GM23338 (cell line): ENCODE measurements around the gene DAND5. TPM values are rescaled to one million over a fixed set of nuclear protein-coding genes. Genes with fewer than 3 reads are reported as not detected.

Experiments
- ATAC-seq: fragments of 200-7000 bp; cut with Tn5 transposase; 3 replicates; pipeline ENCODE4 v1.9.1; 2020
- DNase-seq: peaks from one replicate; pipeline ENCODE4 v3.0.0-alpha.2; 2015; ENCODE audit warnings: low spot score
- H2AFZ ChIP-seq: fragments of 200-600 bp; sonication (generic); 2 replicates; pipeline ENCODE4 v1.8.0; 2016; ENCODE audit warnings: antibody characterized with exemption, mild to moderate bottlenecking, moderate library complexity
- H3F3A ChIP-seq: fragments of 200-600 bp; sonication (generic); replicated peaks from 2 replicates; pipeline ENCODE4 v1.8.0; 2017; ENCODE audit warnings: antibody characterized with exemption, mixed run types, low read depth
- H3K27ac ChIP-seq: fragments of 200-600 bp; sonication (generic); 2 replicates; pipeline ENCODE4 v1.6.1; 2016; ENCODE audit warnings: low read depth
- H3K27me3 ChIP-seq: fragments of 200-600 bp; sonication (generic); 2 replicates; pipeline ENCODE4 v1.8.0; 2016; ENCODE audit warnings: mild to moderate bottlenecking, mixed run types, moderate library complexity; ENCODE audit not compliant: insufficient read depth
- H3K36me3 ChIP-seq: fragments of 200-600 bp; sonication (generic); 2 replicates; pipeline ENCODE4 v1.8.0; 2016; ENCODE audit warnings: mild to moderate bottlenecking; ENCODE audit not compliant: insufficient read depth
- H3K4me1 ChIP-seq: fragments of 200-600 bp; sonication (generic); 2 replicates; pipeline ENCODE4 v1.8.0; 2016; ENCODE audit warnings: mild to moderate bottlenecking, moderate library complexity; ENCODE audit not compliant: insufficient read depth
- H3K4me2 ChIP-seq: fragments of 200-600 bp; sonication (generic); 2 replicates; pipeline ENCODE4 v1.7.1; 2017; ENCODE audit warnings: mixed run types
- H3K4me3 ChIP-seq: fragments of 200-600 bp; sonication (generic); 2 replicates; pipeline ENCODE4 v1.6.1; 2016; ENCODE audit warnings: mixed run types
- H3K79me2 ChIP-seq: fragments of 200-600 bp; sonication (generic); replicated peaks from 2 replicates; pipeline ENCODE4 v1.8.0; 2017; ENCODE audit warnings: mild to moderate bottlenecking; ENCODE audit not compliant: insufficient read depth
- H3K9me2 ChIP-seq: fragments of 200-600 bp; sonication (generic); 2 replicates; pipeline ENCODE4 v1.8.0; 2017; ENCODE audit not compliant: insufficient read depth
- H4K20me1 ChIP-seq: fragments of 200-600 bp; sonication (generic); replicated peaks from 2 replicates; pipeline ENCODE4 v1.8.0; 2017; ENCODE audit warnings: mild to moderate bottlenecking; ENCODE audit not compliant: insufficient read depth
- H3K27ac Mint-ChIP-seq: 2 replicates; pipeline ENCODE4 v1.8.0; 2020; ENCODE audit warnings: inconsistent platforms, mild to moderate bottlenecking, moderate library complexity, mixed read lengths
- H3K27me3 Mint-ChIP-seq: 3 replicates; pipeline ENCODE4 v1.8.0; 2022; ENCODE audit warnings: low read depth, mild to moderate bottlenecking, moderate library complexity, mixed read lengths, inconsistent platforms; ENCODE audit not compliant: insufficient read depth, poor library complexity
- H3K36me3 Mint-ChIP-seq: 3 replicates; pipeline ENCODE4 v1.8.0; 2021; ENCODE audit warnings: low read depth, mild to moderate bottlenecking, inconsistent platforms, moderate library complexity, mixed read lengths
- H3K4me1 Mint-ChIP-seq: 3 replicates; pipeline ENCODE4 v1.8.0; 2020; ENCODE audit warnings: mild to moderate bottlenecking, inconsistent platforms, mixed read lengths
- H3K4me3 Mint-ChIP-seq: 3 replicates; pipeline ENCODE4 v1.8.0; 2021; ENCODE audit warnings: moderate library complexity, mild to moderate bottlenecking, inconsistent platforms, mixed read lengths
- H3K9me3 Mint-ChIP-seq: 3 replicates; pipeline ENCODE4 v1.8.0; 2020; ENCODE audit warnings: moderate library complexity, mild to moderate bottlenecking, inconsistent platforms, mixed read lengths
- EZH2 ChIP-seq: fragments of 200-600 bp; sonication (generic); IDR thresholded peaks from one replicate; pipeline ENCODE4 v1.8.0; 2017; ENCODE audit warnings: antibody characterized with exemption, mild to moderate bottlenecking, low read depth; ENCODE audit not compliant: unreplicated experiment
- EZH2phosphoT487 ChIP-seq: fragments of 200-600 bp; sonication (generic); IDR thresholded peaks from one replicate; pipeline ENCODE4 v1.8.1; 2018; ENCODE audit warnings: antibody characterized with exemption; ENCODE audit not compliant: unreplicated experiment
- JUNB ChIP-seq: IDR thresholded peaks from one replicate; pipeline ENCODE4 v1.6.1; 2016; ENCODE audit warnings: antibody characterized with exemption; ENCODE audit not compliant: unreplicated experiment
- REST ChIP-seq: IDR thresholded peaks from one replicate; pipeline ENCODE4 v1.6.1; 2018; ENCODE audit warnings: antibody characterized with exemption; ENCODE audit not compliant: unreplicated experiment
- STAT1 ChIP-seq: IDR thresholded peaks from one replicate; pipeline ENCODE4 v1.6.1; 2016; ENCODE audit warnings: antibody characterized with exemption; ENCODE audit not compliant: unreplicated experiment
- polyA plus RNA-seq: library from polyadenylated mRNA; unstranded; fragments of >200 nt; fragmentation: Nextera tagmentation; extraction: Ambion mirVana; gene quantifications from 2 replicates; pipeline ENCODE4 v1.2.1, GENCODE V29; 2016
- total RNA-seq: library from RNA; depleted of rRNA; stranded (reverse); fragments of >200 nt; shearing (Covaris generic); gene quantifications from 2 replicates; pipeline ENCODE4 v1.2.3, GENCODE V29; 2014
- TF ChIP-seq, protein P1 (sequence below): fragments of 250-450 bp; sonication (Bioruptor Pico); IDR thresholded peaks from 2 replicates; pipeline ENCODE4 v1.5.0; 2020; ENCODE audit warnings: mild to moderate bottlenecking, moderate library complexity

Gene DAND5
- total and polyA plus RNA-seq, 2 experiments from 2014 or later: 0.18 to 0.28 TPM

- H3K79me2 ChIP-seq: no peaks in the 10 kb centered on the region
- H3K4me1 ChIP-seq: no peaks in the 10 kb centered on the region
- peaks cover 86% of the 10 kb centered on the region for H3K27me3 ChIP-seq
- no peak overlapping the region for H3K4me3 ChIP-seq
- Mint-ChIP-seq H3K36me3 (no peaks in the 10 kb centered on the region; the same call in 2 of the 3 replicates), H3K9me3 (no peaks in the 10 kb centered on the region), H3K27ac (no peak overlapping the region), H3K27me3 (peaks cover 68% of the 10 kb centered on the region), H3K4me3 (no peak overlapping the region), H3K4me1 (no peaks in the 10 kb centered on the region; the same call in 2 of the 3 replicates)
- no peak for ATAC-seq
- H2AFZ ChIP-seq: no peak overlapping the region
- TF ChIP-seq, protein P1, sequence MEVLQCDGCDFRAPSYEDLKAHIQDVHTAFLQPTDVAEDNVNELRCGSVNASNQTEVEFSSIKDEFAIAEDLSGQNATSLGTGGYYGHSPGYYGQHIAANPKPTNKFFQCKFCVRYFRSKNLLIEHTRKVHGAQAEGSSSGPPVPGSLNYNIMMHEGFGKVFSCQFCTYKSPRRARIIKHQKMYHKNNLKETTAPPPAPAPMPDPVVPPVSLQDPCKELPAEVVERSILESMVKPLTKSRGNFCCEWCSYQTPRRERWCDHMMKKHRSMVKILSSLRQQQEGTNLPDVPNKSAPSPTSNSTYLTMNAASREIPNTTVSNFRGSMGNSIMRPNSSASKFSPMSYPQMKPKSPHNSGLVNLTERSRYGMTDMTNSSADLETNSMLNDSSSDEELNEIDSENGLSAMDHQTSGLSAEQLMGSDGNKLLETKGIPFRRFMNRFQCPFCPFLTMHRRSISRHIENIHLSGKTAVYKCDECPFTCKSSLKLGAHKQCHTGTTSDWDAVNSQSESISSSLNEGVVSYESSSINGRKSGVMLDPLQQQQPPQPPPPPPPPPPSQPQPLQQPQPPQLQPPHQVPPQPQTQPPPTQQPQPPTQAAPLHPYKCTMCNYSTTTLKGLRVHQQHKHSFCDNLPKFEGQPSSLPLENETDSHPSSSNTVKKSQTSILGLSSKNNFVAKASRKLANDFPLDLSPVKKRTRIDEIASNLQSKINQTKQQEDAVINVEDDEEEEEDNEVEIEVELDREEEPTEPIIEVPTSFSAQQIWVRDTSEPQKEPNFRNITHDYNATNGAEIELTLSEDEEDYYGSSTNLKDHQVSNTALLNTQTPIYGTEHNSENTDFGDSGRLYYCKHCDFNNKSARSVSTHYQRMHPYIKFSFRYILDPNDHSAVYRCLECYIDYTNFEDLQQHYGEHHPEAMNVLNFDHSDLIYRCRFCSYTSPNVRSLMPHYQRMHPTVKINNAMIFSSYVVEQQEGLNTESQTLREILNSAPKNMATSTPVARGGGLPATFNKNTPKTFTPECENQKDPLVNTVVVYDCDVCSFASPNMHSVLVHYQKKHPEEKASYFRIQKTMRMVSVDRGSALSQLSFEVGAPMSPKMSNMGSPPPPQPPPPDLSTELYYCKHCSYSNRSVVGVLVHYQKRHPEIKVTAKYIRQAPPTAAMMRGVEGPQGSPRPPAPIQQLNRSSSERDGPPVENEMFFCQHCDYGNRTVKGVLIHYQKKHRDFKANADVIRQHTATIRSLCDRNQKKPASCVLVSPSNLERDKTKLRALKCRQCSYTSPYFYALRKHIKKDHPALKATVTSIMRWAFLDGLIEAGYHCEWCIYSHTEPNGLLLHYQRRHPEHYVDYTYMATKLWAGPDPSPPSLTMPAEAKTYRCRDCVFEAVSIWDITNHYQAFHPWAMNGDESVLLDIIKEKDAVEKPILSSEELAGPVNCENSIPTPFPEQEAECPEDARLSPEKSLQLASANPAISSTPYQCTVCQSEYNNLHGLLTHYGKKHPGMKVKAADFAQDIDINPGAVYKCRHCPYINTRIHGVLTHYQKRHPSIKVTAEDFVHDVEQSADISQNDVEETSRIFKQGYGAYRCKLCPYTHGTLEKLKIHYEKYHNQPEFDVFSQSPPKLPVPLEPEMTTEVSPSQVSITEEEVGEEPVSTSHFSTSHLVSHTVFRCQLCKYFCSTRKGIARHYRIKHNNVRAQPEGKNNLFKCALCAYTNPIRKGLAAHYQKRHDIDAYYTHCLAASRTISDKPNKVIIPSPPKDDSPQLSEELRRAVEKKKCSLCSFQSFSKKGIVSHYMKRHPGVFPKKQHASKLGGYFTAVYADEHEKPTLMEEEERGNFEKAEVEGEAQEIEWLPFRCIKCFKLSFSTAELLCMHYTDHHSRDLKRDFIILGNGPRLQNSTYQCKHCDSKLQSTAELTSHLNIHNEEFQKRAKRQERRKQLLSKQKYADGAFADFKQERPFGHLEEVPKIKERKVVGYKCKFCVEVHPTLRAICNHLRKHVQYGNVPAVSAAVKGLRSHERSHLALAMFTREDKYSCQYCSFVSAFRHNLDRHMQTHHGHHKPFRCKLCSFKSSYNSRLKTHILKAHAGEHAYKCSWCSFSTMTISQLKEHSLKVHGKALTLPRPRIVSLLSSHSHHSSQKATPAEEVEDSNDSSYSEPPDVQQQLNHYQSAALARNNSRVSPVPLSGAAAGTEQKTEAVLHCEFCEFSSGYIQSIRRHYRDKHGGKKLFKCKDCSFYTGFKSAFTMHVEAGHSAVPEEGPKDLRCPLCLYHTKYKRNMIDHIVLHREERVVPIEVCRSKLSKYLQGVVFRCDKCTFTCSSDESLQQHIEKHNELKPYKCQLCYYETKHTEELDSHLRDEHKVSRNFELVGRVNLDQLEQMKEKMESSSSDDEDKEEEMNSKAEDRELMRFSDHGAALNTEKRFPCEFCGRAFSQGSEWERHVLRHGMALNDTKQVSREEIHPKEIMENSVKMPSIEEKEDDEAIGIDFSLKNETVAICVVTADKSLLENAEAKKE: no peak
- TF ChIP-seq EZH2phosphoT487 (no peak), REST (no peak), EZH2 (peak; percentile 34), JUNB (no peak), STAT1 (no peak)
- no peak for DNase-seq
- H3F3A ChIP-seq: no peaks in the 10 kb centered on the region
- no peaks in the 10 kb centered on the region for H3K9me2 ChIP-seq
- no peaks in the 10 kb centered on the region; the same call in 1 of the 2 replicates for H4K20me1 ChIP-seq
- H3K4me2 ChIP-seq: no peak overlapping the region
- H3K27ac ChIP-seq: no peak overlapping the region
- no peaks in the 10 kb centered on the region for H3K36me3 ChIP-seq
These were observed 33.0 kb downstream of the DAND5 start for GRCh38 chr19:13002166-13002898.
